ENCODE data around the gene PRIMA1. TPM values are rescaled to one million over a fixed set of nuclear protein-coding genes. Genes with fewer than 3 reads are reported as not detected.

Gene PRIMA1
- total RNA-seq, 3 donors from 2014 or later: 1.6 to 46.4 (median 3.0) TPM

GRCh38 chr14:93765970-93766369 is 22.3 kb downstream of the PRIMA1 start:
- no peaks in the 10 kb centered on the region for H3K9me3 ChIP-seq
- ATAC-seq (no peak), DNase-seq (no peak)
- H3K4me3 ChIP-seq: no peak overlapping the region
- intact Hi-C loops (cut with DNase I, micrococcal nuclease): no loop called here
- TF ChIP-seq, protein P1, sequence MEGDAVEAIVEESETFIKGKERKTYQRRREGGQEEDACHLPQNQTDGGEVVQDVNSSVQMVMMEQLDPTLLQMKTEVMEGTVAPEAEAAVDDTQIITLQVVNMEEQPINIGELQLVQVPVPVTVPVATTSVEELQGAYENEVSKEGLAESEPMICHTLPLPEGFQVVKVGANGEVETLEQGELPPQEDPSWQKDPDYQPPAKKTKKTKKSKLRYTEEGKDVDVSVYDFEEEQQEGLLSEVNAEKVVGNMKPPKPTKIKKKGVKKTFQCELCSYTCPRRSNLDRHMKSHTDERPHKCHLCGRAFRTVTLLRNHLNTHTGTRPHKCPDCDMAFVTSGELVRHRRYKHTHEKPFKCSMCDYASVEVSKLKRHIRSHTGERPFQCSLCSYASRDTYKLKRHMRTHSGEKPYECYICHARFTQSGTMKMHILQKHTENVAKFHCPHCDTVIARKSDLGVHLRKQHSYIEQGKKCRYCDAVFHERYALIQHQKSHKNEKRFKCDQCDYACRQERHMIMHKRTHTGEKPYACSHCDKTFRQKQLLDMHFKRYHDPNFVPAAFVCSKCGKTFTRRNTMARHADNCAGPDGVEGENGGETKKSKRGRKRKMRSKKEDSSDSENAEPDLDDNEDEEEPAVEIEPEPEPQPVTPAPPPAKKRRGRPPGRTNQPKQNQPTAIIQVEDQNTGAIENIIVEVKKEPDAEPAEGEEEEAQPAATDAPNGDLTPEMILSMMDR (IDR thresholded peaks at IDR 0.05): no peak
- no peaks in the 10 kb centered on the region for H3K4me1 ChIP-seq (ENCODE audit: low read depth)
- H3K36me3 ChIP-seq (ENCODE audit: low read depth): no peaks in the 10 kb centered on the region

DNA sequence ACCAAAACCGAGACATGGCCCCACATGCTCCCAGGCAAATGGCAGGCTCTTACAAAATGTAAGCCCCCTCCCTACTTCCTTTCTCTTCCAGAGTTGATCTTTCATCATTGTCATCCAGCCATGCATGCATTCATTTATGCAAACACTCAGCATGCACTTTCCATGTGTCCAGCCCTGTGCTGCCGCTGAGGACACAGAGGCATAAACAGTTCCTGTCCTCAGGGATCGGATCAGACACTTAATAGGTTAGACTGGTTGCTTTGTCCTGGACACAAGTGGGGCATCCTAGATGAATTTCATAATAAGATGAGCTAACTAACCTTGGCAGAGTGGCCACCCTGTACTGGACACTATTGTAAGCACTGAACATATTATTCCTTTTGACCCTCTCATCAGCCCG is 23.1 kb downstream of the PRIMA1 start:
- TF ChIP-seq, protein P1 (IDR thresholded peaks at IDR 0.05): no peak
- Histone ChIP-seq H3K36me3 (ENCODE audit: low read depth) (no peaks in the 10 kb centered on the region), H3K9me3 (no peaks in the 10 kb centered on the region), H3K4me3 (no peak overlapping the region), H3K4me1 (ENCODE audit: low read depth) (no peaks in the 10 kb centered on the region)
- no peak for DNase-seq
- no peak for ATAC-seq
- intact Hi-C loops (cut with DNase I, micrococcal nuclease): no loop called here

DNA sequence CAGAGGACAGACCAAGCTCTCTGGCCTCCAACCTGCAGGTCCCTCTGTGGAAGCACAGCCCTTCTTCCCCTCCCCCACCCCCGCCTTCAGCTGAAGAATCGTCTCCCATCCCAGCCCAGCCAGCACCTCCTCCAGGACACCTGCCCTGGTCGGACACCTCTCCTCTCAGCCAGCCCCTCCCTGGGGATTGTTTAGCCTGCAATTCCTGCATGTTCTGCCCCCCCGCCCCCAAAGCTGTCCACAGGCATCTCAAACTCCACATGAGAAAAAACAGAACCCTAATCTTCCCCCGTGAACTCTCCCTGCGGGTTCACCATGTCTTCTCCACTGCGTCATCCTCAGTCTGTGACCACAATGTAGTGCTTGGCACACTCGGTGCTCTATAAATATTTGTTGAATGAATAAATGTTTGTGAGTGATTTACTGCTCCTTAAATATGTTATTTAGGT is 24.1 kb downstream of the PRIMA1 start:
- Histone ChIP-seq H3K4me1 (ENCODE audit: low read depth) (no peaks in the 10 kb centered on the region), H3K9me3 (no peaks in the 10 kb centered on the region), H3K36me3 (ENCODE audit: low read depth) (no peaks in the 10 kb centered on the region), H3K4me3 (no peak overlapping the region)
- intact Hi-C loops (cut with DNase I, micrococcal nuclease): no loop called here
- TF ChIP-seq, protein P1 (IDR thresholded peaks at IDR 0.05): no peak
- DNase-seq: no peak
- ATAC-seq: peak; percentile 49

- Histone ChIP-seq H3K4me1 (ENCODE audit: low read depth) (no peaks in the 10 kb centered on the region), H3K4me3 (no peak overlapping the region), H3K36me3 (ENCODE audit: low read depth) (no peaks in the 10 kb centered on the region), H3K9me3 (no peaks in the 10 kb centered on the region)
- TF ChIP-seq, protein P1 (IDR thresholded peaks at IDR 0.05): no peak
- DNase-seq (peak in 1 of 3 donors; percentile 38), ATAC-seq (peak; percentile 13)
- intact Hi-C loops (cut with DNase I, micrococcal nuclease): no loop called here
Measured at GRCh38 chr14:93759719-93760307, 28.5 kb downstream of the PRIMA1 start.

GRCh38 chr14:93757206-93757605 is 31.1 kb downstream of the PRIMA1 start:
- no peaks in the 10 kb centered on the region for H3K4me1 ChIP-seq (ENCODE audit: low read depth)
- DNase-seq: no peak
- intact Hi-C loops (cut with DNase I, micrococcal nuclease): no loop called here

More at GRCh38 chr14:93757206-93757605, 31.1 kb downstream of the PRIMA1 start:
- TF ChIP-seq, protein P1 (IDR thresholded peaks at IDR 0.05): no peak
- Histone ChIP-seq H3K36me3 (ENCODE audit: low read depth) (no peaks in the 10 kb centered on the region), H3K4me3 (no peak overlapping the region), H3K9me3 (no peaks in the 10 kb centered on the region)
- no peak for ATAC-seq

Data from mucosa of descending colon (tissue), 3 donors.